NB4 (cell line): Measurements from ENCODE around the gene OR10G3.
A peak's percentile ranks its signal among the peaks of the same experiment; 100 is the strongest.
"Not testable (repeated sequence)": the region's sequence is repeated elsewhere in the genome, so short reads cannot be mapped to it uniquely, and the experiment has no call there.

ENCODE experiments used
- DNase-seq: peaks from one replicate; pipeline ENCODE4 v3.0.0; 2010; ENCODE audit warnings: low read depth
- H3K4me3 ChIP-seq: one replicate; pipeline ENCODE4 v1.5.1; 2011; ENCODE audit warnings: mild to moderate bottlenecking, low read depth, low read length, moderate library complexity
- MYC ChIP-seq: IDR thresholded peaks from 2 replicates; pipeline ENCODE4 v1.6.1; 2011; ENCODE audit warnings: low read depth, low read length
- POLR2A ChIP-seq: IDR thresholded peaks from 2 replicates; pipeline ENCODE4 v1.6.1; 2011; ENCODE audit warnings: mild to moderate bottlenecking; ENCODE audit not compliant: insufficient read length; ENCODE audit errors: extremely low read depth
- TF ChIP-seq, protein P1 (sequence below): IDR thresholded peaks from one replicate; pipeline ENCODE4 v1.5.1; 2012; ENCODE audit warnings: low read depth, low read length
- TF ChIP-seq, protein P2 (sequence below): IDR thresholded peaks from 2 replicates; pipeline ENCODE4 v1.6.1; 2011; ENCODE audit warnings: low read depth, low read length

Gene OR10G3, protein sequence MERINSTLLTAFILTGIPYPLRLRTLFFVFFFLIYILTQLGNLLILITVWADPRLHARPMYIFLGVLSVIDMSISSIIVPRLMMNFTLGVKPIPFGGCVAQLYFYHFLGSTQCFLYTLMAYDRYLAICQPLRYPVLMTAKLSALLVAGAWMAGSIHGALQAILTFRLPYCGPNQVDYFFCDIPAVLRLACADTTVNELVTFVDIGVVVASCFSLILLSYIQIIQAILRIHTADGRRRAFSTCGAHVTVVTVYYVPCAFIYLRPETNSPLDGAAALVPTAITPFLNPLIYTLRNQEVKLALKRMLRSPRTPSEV

DNA sequence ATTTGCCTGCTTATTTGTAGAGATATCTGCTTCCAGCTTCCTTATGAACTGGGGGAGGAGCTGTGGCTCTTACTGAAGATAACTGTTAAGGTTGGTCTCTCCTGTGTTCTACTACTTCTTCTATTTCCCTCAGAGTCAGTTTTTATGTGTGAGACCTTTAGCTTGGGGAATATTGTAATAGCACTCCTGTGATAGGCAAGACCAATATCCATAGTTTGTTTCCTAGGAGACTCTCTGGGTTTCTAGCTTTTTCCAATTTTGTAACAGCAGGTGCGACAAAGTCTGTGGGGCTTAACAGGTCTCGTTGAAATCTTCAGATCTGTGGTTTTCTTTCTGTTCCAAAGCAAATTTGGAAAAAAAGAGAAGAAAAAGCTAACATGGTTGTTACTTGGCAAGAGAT, at the start of gene OR10G3:
OR10G3 (minus strand) TSS at position 101 of the 400 bp plus-strand sequence. CDS start 9,332 bp downstream, outside the sequence.
- H3K4me3 ChIP-seq = no peak within 1 kb of the TSS
- DNase-seq = no peak
- TF ChIP-seq, protein P1, sequence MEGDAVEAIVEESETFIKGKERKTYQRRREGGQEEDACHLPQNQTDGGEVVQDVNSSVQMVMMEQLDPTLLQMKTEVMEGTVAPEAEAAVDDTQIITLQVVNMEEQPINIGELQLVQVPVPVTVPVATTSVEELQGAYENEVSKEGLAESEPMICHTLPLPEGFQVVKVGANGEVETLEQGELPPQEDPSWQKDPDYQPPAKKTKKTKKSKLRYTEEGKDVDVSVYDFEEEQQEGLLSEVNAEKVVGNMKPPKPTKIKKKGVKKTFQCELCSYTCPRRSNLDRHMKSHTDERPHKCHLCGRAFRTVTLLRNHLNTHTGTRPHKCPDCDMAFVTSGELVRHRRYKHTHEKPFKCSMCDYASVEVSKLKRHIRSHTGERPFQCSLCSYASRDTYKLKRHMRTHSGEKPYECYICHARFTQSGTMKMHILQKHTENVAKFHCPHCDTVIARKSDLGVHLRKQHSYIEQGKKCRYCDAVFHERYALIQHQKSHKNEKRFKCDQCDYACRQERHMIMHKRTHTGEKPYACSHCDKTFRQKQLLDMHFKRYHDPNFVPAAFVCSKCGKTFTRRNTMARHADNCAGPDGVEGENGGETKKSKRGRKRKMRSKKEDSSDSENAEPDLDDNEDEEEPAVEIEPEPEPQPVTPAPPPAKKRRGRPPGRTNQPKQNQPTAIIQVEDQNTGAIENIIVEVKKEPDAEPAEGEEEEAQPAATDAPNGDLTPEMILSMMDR = no peak
- TF ChIP-seq MYC (no peak), POLR2A (no peak)
- TF ChIP-seq, protein P2, sequence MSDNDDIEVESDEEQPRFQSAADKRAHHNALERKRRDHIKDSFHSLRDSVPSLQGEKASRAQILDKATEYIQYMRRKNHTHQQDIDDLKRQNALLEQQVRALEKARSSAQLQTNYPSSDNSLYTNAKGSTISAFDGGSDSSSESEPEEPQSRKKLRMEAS = no peak

DNA sequence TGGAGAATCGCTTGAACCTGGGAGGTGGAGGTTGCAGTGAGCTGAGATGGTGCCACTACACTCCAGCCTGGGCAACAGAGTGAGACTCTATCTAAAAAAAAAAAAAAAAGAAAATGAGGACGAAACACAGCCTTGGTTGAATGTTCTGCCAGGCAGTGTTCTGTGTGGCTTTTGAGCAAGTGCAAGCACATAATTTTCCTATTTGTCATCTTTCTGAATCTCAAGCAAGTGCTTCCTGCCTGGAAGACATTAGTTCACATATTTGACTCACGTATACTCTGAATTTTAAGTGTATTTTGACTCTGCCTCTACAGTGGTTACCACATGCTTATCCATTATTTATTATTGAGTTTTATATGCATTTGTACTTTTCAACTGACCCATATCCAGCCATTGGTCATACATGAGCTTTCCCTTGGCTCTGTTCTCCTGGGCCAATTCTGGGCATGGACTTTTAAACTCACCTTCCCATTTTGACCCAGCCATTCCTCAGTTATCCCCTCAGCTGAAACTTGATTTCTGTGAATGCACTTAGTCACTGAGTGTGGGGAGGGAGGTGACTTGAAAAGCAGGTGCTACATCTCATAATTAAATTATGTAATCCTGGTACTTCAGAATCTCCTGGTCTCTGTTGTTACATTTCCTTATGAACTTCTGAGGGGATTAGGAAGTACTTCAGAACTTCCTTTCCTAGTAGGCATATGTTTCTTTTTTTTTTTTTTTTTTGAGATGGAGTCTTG, 46.8 kb upstream of the OR10G3 start:
- no peak for TF ChIP-seq POLR2A
- TF ChIP-seq, protein P2 = no peak
- TF ChIP-seq, protein P1 = no peak
- TF ChIP-seq MYC = no peak
- no peak overlapping the region for H3K4me3 ChIP-seq
- DNase-seq = no peak

DNA sequence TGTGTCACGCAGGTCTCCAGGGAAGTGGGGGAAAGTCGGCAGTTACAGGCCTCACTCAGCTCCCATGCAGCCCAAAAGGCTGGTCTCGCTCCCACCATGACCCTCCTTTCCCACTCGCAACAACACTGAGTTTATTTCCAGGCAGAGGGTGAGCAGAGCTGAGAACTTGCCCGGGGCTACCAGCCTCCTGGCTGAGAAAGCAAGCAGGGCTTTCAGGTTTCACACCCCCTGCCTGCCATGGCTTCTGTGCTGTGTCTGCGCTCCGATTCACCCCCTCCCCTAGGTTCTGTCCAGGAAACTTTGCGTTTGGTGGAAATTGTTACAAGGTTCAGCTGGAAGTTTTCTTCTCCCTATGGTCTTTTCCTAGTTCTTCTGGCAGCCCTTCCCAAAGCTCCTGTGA, 37.7 kb upstream of the OR10G3 start:
- TF ChIP-seq, protein P2 = no peak
- TF ChIP-seq, protein P1 = no peak
- TF ChIP-seq POLR2A (no peak), MYC (no peak)
- no peak for DNase-seq
- H3K4me3 ChIP-seq = no peak overlapping the region

DNA sequence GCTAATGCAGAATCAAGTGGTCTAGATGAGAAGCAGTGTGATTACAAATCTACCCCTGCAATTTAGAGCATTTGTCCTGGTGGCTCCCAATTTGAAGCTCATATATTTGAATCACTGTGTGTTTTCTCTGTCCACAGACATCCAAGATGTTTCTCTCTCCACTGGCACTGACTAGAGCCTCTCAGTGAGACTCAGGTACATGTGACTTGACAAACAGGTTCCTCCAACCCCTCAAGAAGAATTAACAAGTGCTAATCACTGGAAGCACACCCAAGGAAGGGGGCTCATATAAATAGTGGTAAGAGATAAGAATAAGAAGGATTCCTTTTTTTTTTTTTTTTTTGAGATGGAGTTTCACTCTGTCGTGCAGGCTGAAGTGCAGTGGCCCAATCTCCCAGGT, 34.4 kb upstream of the OR10G3 start:
- no peak for DNase-seq
- TF ChIP-seq, protein P1 = no peak
- TF ChIP-seq POLR2A (no peak), MYC (no peak)
- TF ChIP-seq, protein P2 = no peak

DNA sequence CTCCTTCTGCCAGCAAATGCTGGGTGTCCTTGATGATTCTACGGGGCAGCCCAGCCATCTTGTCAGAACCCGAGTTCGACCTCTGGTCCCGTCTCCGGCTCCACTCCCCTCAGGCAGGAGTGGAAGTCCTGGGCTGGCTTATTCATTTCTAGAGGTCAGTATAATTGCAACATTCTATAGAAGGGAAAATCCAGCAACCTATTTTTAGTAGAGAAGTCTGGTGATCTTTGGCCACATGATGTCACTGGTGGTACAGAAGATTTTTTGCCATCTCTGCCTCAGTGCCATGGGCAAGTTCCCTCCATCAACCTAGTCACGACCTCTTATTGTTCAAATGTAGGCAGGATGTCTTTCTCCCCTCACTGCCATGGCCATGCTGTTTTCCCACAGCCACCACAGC, 32.4 kb upstream of the OR10G3 start:
- H3K4me3 ChIP-seq = no peak overlapping the region
- DNase-seq = peak; percentile 3
- no peak for TF ChIP-seq POLR2A
- TF ChIP-seq MYC = no peak
- TF ChIP-seq, protein P1 = no peak
- TF ChIP-seq, protein P2 = no peak

More for the DNA sequence above, 34.4 kb upstream of the OR10G3 start:
- no peak overlapping the region for H3K4me3 ChIP-seq

DNA sequence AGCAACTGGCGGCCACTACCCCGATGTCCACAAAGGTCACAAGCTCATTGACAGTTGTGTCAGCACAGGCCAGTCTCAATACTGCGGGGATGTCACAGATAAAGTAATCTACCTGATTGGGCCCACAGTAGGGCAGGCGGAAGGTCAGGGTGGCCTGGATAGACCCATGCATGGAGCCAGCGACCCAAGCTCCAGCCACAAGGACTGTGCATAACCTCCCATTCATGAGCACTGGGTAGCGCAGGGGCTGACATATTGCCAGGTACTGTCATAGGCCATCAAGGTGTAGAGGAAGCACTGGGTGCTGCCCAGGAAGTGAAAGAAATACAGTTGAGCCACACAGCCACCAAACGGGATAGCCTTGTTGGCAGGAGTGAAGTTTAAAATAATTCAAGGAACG, 22.3 kb upstream of the OR10G3 start:
- not testable (repeated sequence) for DNase-seq, H3K4me3 ChIP-seq
